NCI-H2196 treated with DMSO at 0.1 percent for 48 hours (cell line): ENCODE results near the gene CAMTA1.

Source experiments
- DNase-seq: peaks from one replicate; lab custom pipeline; 2025; ENCODE audit not compliant: unreplicated experiment; lab: John Stamatoyannopoulos, UW

Gene CAMTA1

GRCh38 chr1:6776389-6776788, 8.9 kb upstream of the CAMTA1 start:
- no peak for DNase-seq

- no peak for DNase-seq
These were observed 8.4 kb upstream of the CAMTA1 start for GRCh38 chr1:6776895-6777294.

- DNase-seq = no peak
These were observed 7.4 kb upstream of the CAMTA1 start for GRCh38 chr1:6777813-6778212.

- DNase-seq = no peak
These were observed 6.0 kb upstream of the CAMTA1 start for GRCh38 chr1:6779089-6779805.

- DNase-seq = no peak
These were observed 3.1 kb upstream of the CAMTA1 start for GRCh38 chr1:6782151-6782550.

- no peak for DNase-seq
These were observed 2.0 kb upstream of the CAMTA1 start for GRCh38 chr1:6783221-6783620.

- DNase-seq = no peak
These were observed 1.2 kb upstream of the CAMTA1 start for GRCh38 chr1:6783936-6784559.

DNA sequence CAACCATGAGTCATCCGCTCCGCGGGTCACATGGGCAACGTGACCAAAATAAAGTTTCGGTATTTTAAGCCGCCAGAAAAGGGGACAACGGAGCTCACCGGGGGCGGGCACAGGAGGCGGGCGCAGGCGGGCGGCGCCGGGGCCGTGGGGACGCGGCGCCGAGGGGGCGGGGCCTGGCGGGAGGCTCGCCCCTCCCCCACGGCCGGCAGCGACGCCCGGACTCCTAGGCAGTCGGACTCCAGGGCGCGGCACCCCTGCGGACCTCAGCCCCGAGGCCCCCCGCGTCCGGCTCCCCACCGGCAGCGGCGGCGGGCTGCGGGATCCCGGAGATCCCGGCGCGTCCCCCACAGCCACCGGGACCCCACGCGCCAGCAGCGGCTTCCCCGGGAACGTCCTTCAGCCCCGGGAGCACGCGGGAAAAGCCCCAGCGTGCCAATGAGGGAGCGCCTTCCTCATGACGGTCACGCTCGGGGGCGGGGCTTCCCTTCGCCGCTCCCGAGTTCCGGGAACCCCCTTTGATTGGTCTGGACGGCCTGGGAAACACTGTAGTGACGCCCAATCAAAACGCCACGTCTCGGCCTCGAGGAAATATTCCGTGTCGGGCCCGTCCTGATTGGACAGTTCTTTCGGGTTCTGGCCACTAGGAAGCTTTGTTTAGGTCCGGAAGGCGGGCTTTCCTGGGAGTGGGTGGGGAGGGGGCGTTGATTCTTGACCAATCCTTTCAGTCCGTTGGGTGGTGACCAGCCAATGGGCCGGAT, 515 bp upstream of the CAMTA1 start:
- peak; percentile 99 for DNase-seq

DNA sequence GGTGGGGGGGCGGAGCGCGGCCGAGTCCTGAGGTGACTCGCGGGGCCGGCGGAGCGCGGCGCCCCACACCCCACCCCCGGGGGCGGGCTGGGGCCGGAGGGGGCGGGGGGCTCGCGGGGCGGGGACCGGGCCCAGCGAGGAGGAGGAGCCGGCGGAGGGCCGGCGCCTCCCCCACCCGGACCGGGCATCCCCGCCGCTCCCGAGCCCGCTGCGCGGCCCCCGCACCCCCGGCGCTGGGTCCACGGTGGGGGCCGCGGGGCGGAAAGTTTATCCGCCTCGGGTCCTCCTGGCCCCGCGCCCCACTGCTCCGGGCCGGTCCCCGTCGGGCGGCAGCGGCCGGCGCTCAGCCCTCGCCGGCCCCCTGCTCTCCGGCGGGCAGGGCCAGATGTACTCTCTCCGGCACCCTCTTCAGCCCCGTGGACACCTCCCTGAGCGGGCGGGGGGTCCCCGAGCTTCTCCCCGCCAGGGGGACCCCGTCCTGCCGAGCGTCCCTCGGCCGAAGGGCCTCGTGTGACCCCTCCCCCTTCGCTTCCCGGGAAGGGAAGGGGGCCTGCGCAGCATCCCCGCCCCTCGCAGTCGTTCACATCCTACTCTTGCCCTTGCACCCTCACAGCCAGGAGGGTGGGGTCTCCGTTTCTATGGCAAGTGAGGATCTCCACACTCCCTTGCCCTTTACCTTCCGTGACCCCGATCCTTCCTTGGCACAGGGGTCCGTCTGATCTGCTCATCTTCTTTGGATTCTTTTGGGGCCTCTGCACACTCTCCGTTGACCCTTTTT, 663 bp downstream of the CAMTA1 start:
- DNase-seq = no peak

DNA sequence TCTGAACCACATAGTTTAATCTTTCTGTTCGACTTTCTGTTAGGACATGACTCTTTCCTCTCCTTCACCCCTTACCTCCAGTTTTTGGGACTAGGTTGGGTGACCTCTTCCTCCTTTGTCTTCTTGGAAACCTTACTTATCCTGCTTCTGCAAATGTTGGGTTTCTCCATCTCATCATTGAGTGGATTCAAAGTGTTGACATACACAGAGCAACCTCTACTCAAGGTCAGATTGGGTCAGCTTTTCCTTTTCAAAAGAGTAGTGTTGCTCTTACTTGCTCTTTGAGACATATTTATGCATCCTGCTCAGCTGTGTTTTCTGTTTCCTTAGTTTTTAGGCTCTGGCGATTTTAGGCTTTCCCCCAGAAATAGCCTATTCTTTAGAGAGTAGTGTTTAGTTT, 3.7 kb downstream of the CAMTA1 start:
- DNase-seq = no peak

DNA sequence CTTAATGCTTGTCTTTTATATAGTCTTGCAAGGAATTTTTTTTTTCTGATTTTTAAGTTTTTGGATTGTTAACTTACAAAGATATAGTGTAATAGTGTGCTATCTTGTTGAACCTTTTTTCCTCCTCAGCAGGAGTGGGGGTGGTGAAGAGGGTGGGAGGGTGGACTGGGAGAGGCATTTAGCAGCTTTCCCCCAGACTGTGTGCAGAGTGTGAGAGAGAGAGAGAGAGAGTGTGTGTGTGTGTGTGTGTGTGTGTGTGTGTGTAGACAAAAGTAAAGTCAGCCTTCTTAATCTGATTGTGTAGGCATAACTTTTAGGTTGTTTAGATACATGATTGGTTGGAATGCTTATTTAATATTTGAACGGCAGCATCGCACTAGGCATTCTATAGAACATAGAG, 4.9 kb downstream of the CAMTA1 start:
- DNase-seq = no peak

DNA sequence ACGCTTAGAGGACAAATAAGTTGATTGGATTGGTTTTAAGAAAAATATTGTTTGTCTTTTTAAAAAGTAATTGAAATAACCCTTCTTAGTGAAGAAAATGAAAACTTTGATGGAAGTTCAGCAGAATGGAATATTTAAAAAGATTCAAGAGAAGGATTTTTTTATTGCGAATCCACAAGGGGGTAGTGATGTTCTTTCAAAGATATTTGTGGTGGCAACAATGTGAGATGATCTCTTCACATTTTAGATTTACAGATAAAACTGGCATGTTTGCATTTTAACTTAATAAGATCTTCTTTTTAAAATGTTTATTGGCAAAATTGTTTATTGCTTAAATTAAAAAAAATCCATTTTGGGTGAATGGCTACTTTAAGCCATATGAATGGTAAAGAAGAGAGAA, 8.9 kb downstream of the CAMTA1 start:
- peak; percentile 44 for DNase-seq

DNA sequence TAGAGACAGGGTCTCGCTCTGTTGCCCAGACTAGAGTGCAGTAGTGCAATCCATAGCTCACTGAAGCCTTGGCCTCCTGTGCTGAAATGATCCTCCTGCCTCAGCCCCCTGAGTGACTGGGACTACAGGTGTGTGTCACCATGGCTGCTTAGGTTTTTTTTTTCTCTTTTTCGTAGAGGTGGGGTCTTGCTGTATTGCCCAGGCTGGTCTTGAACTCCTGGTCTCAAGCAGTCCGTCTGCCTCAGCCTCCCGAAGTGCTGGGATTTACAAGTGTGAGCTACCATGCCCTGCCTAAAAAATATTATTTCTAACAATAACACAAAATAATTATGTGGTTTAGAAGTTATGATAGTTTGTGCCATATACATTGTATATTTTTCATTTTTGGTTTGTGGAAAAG, 9.9 kb downstream of the CAMTA1 start:
- DNase-seq = no peak

GRCh38 chr1:6795661-6796060, 10.4 kb downstream of the CAMTA1 start:
- no peak for DNase-seq

DNA sequence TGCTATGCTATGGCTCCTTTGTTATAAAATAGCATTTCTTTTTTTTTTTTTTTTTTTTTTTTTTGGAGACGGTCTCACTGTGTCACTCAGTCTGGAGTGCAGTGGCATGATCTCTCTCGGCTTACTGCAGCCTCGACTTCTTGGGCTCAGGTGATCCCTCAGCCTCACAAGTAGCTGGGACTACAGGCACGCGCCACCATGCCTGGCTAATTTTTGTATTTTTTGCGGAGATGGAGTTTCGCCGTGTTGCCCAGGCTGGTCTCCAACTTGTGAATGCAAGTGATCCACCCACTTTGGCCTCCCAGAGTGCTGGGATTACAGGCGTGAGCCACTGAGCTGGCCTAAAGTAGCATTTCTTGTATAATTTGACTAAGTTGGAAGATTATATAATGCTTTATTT, 10.8 kb downstream of the CAMTA1 start:
- no peak for DNase-seq

DNA sequence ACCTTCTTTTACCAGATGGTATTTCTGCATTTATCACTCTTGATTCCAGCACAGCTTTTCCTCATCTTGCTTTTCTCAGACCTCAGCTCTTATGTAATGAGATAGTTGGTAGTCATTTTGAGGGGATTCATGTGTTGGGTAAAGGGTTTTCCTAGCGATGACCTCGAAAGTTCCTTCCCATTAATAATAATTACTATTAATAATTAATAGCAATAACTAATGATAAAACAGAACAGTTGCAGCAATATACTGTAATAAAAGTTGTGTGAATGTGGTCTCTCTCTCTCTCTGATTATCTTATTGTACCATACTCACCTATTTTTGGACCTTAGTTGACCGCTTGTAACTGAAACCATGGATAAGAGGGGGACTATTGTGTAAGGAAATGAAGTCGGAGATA, 14.2 kb downstream of the CAMTA1 start:
- DNase-seq = no peak

- no peak for DNase-seq
These were observed 15.5 kb downstream of the CAMTA1 start for GRCh38 chr1:6800745-6801144.

- DNase-seq = no peak
These were observed 15.9 kb downstream of the CAMTA1 start for GRCh38 chr1:6801199-6801598.

DNA sequence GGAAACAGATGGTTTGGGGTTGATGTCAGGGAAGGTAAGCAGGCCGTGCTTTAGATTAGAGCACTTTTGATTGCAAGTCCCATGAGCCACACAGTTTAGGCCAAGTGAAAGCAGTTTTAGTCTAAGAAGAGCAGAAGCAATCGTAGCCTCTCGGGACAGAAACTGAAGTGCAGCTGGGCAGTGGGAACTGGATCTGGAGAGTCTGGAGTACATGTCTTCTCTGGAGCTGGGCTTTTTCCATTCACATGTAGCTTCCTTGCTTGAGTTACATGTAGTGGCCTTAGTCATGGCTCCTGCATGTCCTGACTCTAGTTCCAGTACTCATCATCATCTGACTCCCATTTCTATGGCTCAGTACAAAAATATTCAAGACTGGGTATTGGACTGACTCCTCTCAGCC, 16.7 kb downstream of the CAMTA1 start:
- no peak for DNase-seq

- no peak for DNase-seq
These were observed 17.2 kb downstream of the CAMTA1 start for GRCh38 chr1:6802454-6802853.

DNA sequence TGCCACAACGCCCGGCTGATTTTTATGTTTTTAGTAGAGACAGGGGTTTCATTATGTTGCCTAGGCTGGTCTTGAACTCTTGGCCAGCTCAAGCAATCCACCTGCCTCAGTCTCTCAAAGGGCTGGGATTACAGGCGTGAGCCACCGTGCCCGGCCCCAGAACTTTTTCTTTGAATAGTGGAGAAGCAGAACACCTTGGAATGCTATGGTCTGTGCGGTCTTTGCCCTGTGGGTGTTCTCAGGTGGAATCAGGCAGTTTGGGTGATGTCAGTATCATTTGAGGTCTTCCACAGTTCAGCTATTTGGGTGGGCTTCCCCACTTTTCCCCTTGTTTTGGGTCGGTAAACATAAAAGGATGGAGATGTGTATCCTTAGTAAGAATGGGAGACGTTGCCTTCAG, 17.6 kb downstream of the CAMTA1 start:
- no peak for DNase-seq

DNA sequence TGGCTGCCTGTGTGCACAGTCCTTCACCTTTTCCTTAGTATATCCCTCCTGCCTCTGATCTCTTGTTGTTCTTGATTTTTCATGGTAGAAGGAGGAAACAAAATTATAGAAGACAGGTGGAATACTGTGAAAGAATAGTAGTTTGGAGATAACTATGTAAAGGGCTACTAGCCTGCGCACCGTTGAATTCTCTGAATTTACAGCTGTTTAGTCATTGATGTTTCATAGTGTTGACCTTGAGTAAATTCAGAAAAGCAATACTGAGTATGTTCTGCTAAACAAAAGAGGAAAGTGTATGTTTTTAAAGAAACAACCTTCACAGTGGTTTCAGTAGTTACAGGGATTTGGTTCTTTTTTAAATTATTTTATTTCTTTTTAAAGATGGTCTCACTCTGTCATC, 18.1 kb downstream of the CAMTA1 start:
- no peak for DNase-seq
